GM12878 (cell line): ENCODE data around the gene DAB2. TPM values are rescaled to one million over a fixed set of nuclear protein-coding genes. Genes with fewer than 3 reads are reported as not detected.

ENCODE experiments used
- ATAC-seq: fragments of 200-7000 bp; cut with Tn5 transposase; 3 replicates; pipeline ENCODE4 v1.9.1; 2020; ENCODE audit warnings: mild to moderate bottlenecking, moderate library complexity
- BruUV-seq: library from RNA; stranded (reverse); fragments of 400-500 nt; replicated peaks from 2 replicates; lab custom pipeline; 2021; lab: Mats Ljungman, UMichigan
- CTCF ChIA-PET: fragments of 300-600 bp; sonication (Branson Sonifier 250); formaldehyde crosslinking; extraction: SDS; loops from one replicate; lab custom pipeline; 2021; ENCODE audit warnings: inconsistent platforms; lab: Yijun Ruan, JAX
- POLR2A ChIA-PET: fragments of 350-600 bp; formaldehyde crosslinking; extraction: SDS; loops from one replicate; lab custom pipeline; 2021; ENCODE audit warnings: inconsistent platforms; lab: Charles Lee
- RAD21 ChIA-PET: fragments of 300-600 bp; sonication (Branson Sonifier 250); formaldehyde crosslinking; loops from one replicate; lab custom pipeline; 2023; ENCODE audit warnings: antibody characterized with exemption; ENCODE audit not compliant: unreplicated experiment; lab: Charles Lee
- SMC1A ChIA-PET: fragments of 300-600 bp; sonication (Branson Sonifier 250); formaldehyde crosslinking; loops from one replicate; lab custom pipeline; 2023; ENCODE audit not compliant: unreplicated experiment, uncharacterized antibody; lab: Charles Lee
- DNase-seq: peaks from one replicate; pipeline ENCODE4 v3.0.0-alpha.2; 2011; ENCODE audit warnings: low read depth, low spot score
- FAIRE-seq: peaks from 3 replicates; lab custom pipeline; 2011; peaks lifted over from hg19 to GRCh38; lab: Jason Lieb, UNC
- H2AFZ ChIP-seq: 2 replicates; pipeline ENCODE4 v1.6.0; 2011; ENCODE audit warnings: low read depth, low read length, control low read depth; ENCODE audit not compliant: control insufficient read depth
- H3K27ac ChIP-seq: 2 replicates; pipeline ENCODE4 v1.5.1; 2011; ENCODE audit warnings: control low read depth; ENCODE audit not compliant: control insufficient read depth, insufficient read depth
- H3K27me3 ChIP-seq, 2 experiments: replicated peaks in 1 of 2; 2 replicates each; pipeline versions ENCODE4 v1.6.0 to v1.6.1; 2011; ENCODE audit warnings: low read length in 1 of 2; ENCODE audit not compliant: control insufficient read depth in 2 of 2, insufficient read depth in 2 of 2
- H3K36me3 ChIP-seq, 2 experiments: 2 replicates each; pipeline ENCODE4 v1.5.1; 2011; ENCODE audit warnings: low read length in 1 of 2; ENCODE audit not compliant: control insufficient read depth in 2 of 2, insufficient read depth in 2 of 2
- H3K4me1 ChIP-seq: 2 replicates; pipeline ENCODE4 v1.6.1; 2011; ENCODE audit warnings: mild to moderate bottlenecking, low read length, moderate library complexity, mixed read lengths; ENCODE audit not compliant: control insufficient read depth, insufficient read depth
- H3K4me2 ChIP-seq: 2 replicates; pipeline ENCODE4 v1.6.0; 2011; ENCODE audit warnings: control low read depth; ENCODE audit not compliant: control insufficient read depth, insufficient read depth
- H3K4me3 ChIP-seq: fragments of 200-600 bp; sonication (generic); 2 replicates; pipeline ENCODE4 v1.5.1; 2016
- H3K79me2 ChIP-seq: 2 replicates; pipeline ENCODE4 v1.6.0; 2011; ENCODE audit warnings: low read length; ENCODE audit not compliant: control insufficient read depth, insufficient read depth
- H3K9ac ChIP-seq: 2 replicates; pipeline ENCODE4 v1.8.0; 2011; ENCODE audit warnings: low read length, control low read depth, mixed read lengths; ENCODE audit not compliant: control insufficient read depth, insufficient read depth
- H3K9me3 ChIP-seq: replicated peaks from 3 replicates; pipeline ENCODE4 v1.5.1; 2011; ENCODE audit warnings: mild to moderate bottlenecking, low read length; ENCODE audit not compliant: control insufficient read depth, insufficient read depth
- H4K20me1 ChIP-seq: 2 replicates; pipeline ENCODE4 v1.6.0; 2011; ENCODE audit not compliant: control insufficient read depth, insufficient read depth
- CBX3 ChIP-seq: fragments of 200-600 bp; sonication (generic); IDR thresholded peaks from 2 replicates; pipeline ENCODE4 v1.6.1; 2016; ENCODE audit warnings: low read depth, borderline replicate concordance
- CBX5 ChIP-seq: sonication (generic); IDR thresholded peaks from 2 replicates; pipeline ENCODE4 v1.6.1; 2016; ENCODE audit warnings: low read depth, moderate library complexity, mild to moderate bottlenecking, inconsistent platforms
- EGR1 ChIP-seq, 2 experiments: IDR thresholded peaks; 1 replicate in 1 of 2; 2 replicates in 1 of 2; pipeline ENCODE4 v1.6.1; 2011 to 2012; ENCODE audit warnings: low read depth in 2 of 2, low read length in 2 of 2, borderline replicate concordance in 1 of 2, mild to moderate bottlenecking in 1 of 2, moderate library complexity in 1 of 2
- GABPA ChIP-seq: IDR thresholded peaks from 2 replicates; pipeline ENCODE4 v1.6.1; 2014; ENCODE audit warnings: antibody characterized with exemption, low read depth, mild to moderate bottlenecking, inconsistent platforms
- HCFC1 ChIP-seq: fragments of 150-350 bp; IDR thresholded peaks from 2 replicates; pipeline ENCODE4 v1.6.1; 2014; ENCODE audit warnings: low read length
- JUNB ChIP-seq: IDR thresholded peaks from 2 replicates; pipeline ENCODE4 v1.6.1; 2016; ENCODE audit warnings: antibody characterized with exemption, mild to moderate bottlenecking
- MEF2A ChIP-seq: IDR thresholded peaks from 2 replicates; pipeline ENCODE4 v1.6.1; 2011; ENCODE audit warnings: low read depth, mild to moderate bottlenecking, low read length, moderate library complexity; ENCODE audit not compliant: insufficient read depth
- NBN ChIP-seq: fragments of 450-650 bp; IDR thresholded peaks from 2 replicates; pipeline ENCODE4 v1.6.1; 2016
- NFIC ChIP-seq: IDR thresholded peaks from 2 replicates; pipeline ENCODE4 v1.6.1; 2012; ENCODE audit warnings: low read depth, mild to moderate bottlenecking, inconsistent platforms, low read length, moderate library complexity
- POLR2AphosphoS5 ChIP-seq: IDR thresholded peaks from 2 replicates; pipeline ENCODE4 v1.6.1; 2011; ENCODE audit warnings: mild to moderate bottlenecking, low read length, inconsistent platforms
- SUZ12 ChIP-seq: fragments of 200-600 bp; sonication (generic); IDR thresholded peaks from one replicate; pipeline ENCODE4 v1.6.1; 2018; ENCODE audit warnings: antibody characterized with exemption, mild to moderate bottlenecking; ENCODE audit not compliant: unreplicated experiment
- YBX1 ChIP-seq: fragments of 450-650 bp; IDR thresholded peaks from 2 replicates; pipeline ENCODE4 v1.6.1; 2016; ENCODE audit warnings: antibody characterized with exemption
- ZNF622 ChIP-seq: fragments of 450-650 bp; IDR thresholded peaks from 2 replicates; pipeline ENCODE4 v1.6.1; 2017; ENCODE audit warnings: mild to moderate bottlenecking, inconsistent platforms
- ZSCAN29 ChIP-seq: fragments of 450-650 bp; IDR thresholded peaks from 2 replicates; pipeline ENCODE4 v1.6.1; 2017; ENCODE audit warnings: mild to moderate bottlenecking, moderate library complexity
- WGBS: methylation state at CpG from one replicate; pipeline ENCODE4 v1.1.6; 2016; ENCODE audit warnings: low lambda C conversion rate; ENCODE audit not compliant: insufficient replicate concordance, insufficient coverage; ENCODE audit errors: missing lambda C conversion rate; 5-methylcytosine and 5-hydroxymethylcytosine counted together
- in situ Hi-C: fragments of 300-500 bp; cut with MboI; formaldehyde crosslinking; loops from 9 replicates; pipeline ENCODE4 v1.14.3; 2018; ENCODE audit warnings: mixed read lengths
- intact Hi-C: fragments of 100-400 bp; cut with micrococcal nuclease; formaldehyde crosslinking; loops from one replicate; pipeline ENCODE4 v1.14.2; 2022; ENCODE audit not compliant: unreplicated experiment
- polyA plus RNA-seq, 11 experiments: library from polyadenylated mRNA; depleted of rRNA in 4 of 11; unstranded in 6 of 11; stranded (reverse) in 5 of 11; fragments of >200 nt; fragmentation: Nextera tagmentation in 4 of 11; fragmentation: Illumina TruSeq in 1 of 11; extraction: Ambion mirVana in 4 of 11; extraction: Trizol in 1 of 11; gene quantifications; 1 replicate in 1 of 11; 2 replicates in 10 of 11; pipeline versions ENCODE4 v1.2.1 to v1.2.3, GENCODE V29; 2011 to 2016; ENCODE audit warnings: inconsistent platforms in 2 of 11, missing spikeins in 2 of 11, low read depth in 1 of 11
- total RNA-seq, 4 experiments: library from RNA; depleted of rRNA in 3 of 4; stranded (reverse); fragments of >200 nt in 3 of 4; fragmentation: Illumina TruSeq in 1 of 4; extraction: Trizol in 1 of 4; gene quantifications; 2 replicates each; pipeline versions ENCODE4 v1.2.1 to v1.2.3, GENCODE V29; 2013 to 2021
- TF ChIP-seq, protein P1 (sequence below): IDR thresholded peaks from 2 replicates; pipeline ENCODE4 v1.6.1; 2011; ENCODE audit warnings: low read depth, mild to moderate bottlenecking, low read length, moderate library complexity, borderline replicate concordance; ENCODE audit errors: extremely low read depth
- TF ChIP-seq, protein P2 (sequence below): fragments of 450-650 bp; IDR thresholded peaks from 2 replicates; pipeline ENCODE4 v1.6.1; 2017; ENCODE audit warnings: borderline replicate concordance
- TF ChIP-seq, protein P3 (sequence below): fragments of 450-650 bp; IDR thresholded peaks from 2 replicates; pipeline ENCODE4 v1.6.1; 2016; ENCODE audit warnings: mild to moderate bottlenecking, moderate library complexity, borderline replicate concordance

The DAB2 gene
- total and polyA plus RNA-seq, 10 of the 15 experiments (the other 5 are each of a cell fraction or from before 2014, with no cell fraction given) = 0.05 to 0.23 (median 0.11) TPM; not detected in 7

DNA sequence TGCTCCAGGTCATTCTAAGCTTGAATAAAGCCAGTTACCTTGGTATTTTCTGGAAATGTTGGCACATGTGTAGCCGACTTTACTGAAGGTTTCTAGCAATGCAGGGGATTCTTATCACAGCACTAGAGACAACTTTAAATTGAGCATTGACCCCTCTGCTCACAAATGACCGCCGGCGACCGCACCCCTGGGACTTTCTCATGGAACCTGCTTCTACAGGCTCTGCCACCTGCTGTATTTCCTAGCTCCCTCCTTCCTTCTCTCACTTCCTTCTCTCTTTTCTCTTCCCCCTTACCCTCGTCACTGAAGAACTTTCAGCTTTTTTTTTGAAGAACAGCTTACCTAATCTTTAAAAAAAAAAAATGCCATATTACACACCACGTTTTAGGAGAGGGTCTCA is 30.9 kb upstream of the DAB2 start:
- Histone ChIP-seq H2AFZ (no peak overlapping the region), H3K79me2 (no peaks in the 10 kb centered on the region), H3K4me2 (no peak overlapping the region), H3K4me1 (no peaks in the 10 kb centered on the region), H3K27me3 (no peaks in the 10 kb centered on the region), H4K20me1 (no peaks in the 10 kb centered on the region), H3K36me3 (no peaks in the 10 kb centered on the region), H3K27ac (no peak overlapping the region), H3K9ac (no peak overlapping the region), H3K9me3 (no peaks in the 10 kb centered on the region), H3K4me3 (no peak overlapping the region)
- DNase-seq (no peak), ATAC-seq (no peak), FAIRE-seq (no peak)
- POLR2A ChIA-PET = interaction anchor here (0.6 to 0.7 kb wide), 2 partner anchors 197 to 240 kb away, joined by 3 read pairs; no protein-coding TSS in a partner anchor
- RAD21 ChIA-PET = no interaction called here
- WGBS = 0% methylated on average over 7 of the region's 7 CpGs
- in situ Hi-C loops (no loop called here), intact Hi-C loops (no loop called here)
- CTCF ChIA-PET = interaction anchor here (0.6 to 1.0 kb wide), 3 partner anchors 79 to 255 kb away, joined by 3 read pairs; no protein-coding TSS in a partner anchor
- SMC1A ChIA-PET = interaction anchor here (1.1 to 1.3 kb wide), 3 partner anchors 10 to 90 kb away, joined by 3 to 4 read pairs (median 3); no protein-coding TSS in a partner anchor
- BruUV-seq = no TSS peak
- TF ChIP-seq, protein P1, sequence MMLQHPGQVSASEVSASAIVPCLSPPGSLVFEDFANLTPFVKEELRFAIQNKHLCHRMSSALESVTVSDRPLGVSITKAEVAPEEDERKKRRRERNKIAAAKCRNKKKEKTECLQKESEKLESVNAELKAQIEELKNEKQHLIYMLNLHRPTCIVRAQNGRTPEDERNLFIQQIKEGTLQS = no peak
- no peak for TF ChIP-seq HCFC1
- TF ChIP-seq, protein P2, sequence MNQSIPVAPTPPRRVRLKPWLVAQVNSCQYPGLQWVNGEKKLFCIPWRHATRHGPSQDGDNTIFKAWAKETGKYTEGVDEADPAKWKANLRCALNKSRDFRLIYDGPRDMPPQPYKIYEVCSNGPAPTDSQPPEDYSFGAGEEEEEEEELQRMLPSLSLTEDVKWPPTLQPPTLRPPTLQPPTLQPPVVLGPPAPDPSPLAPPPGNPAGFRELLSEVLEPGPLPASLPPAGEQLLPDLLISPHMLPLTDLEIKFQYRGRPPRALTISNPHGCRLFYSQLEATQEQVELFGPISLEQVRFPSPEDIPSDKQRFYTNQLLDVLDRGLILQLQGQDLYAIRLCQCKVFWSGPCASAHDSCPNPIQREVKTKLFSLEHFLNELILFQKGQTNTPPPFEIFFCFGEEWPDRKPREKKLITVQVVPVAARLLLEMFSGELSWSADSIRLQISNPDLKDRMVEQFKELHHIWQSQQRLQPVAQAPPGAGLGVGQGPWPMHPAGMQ = no peak
- TF ChIP-seq EGR1 (IDR thresholded peaks at IDR 0.05; ENCODE audit: borderline replicate concordance in 1 of 2, low read depth in 2 of 2, low read length in 2 of 2) = no peak
- TF ChIP-seq, protein P3, sequence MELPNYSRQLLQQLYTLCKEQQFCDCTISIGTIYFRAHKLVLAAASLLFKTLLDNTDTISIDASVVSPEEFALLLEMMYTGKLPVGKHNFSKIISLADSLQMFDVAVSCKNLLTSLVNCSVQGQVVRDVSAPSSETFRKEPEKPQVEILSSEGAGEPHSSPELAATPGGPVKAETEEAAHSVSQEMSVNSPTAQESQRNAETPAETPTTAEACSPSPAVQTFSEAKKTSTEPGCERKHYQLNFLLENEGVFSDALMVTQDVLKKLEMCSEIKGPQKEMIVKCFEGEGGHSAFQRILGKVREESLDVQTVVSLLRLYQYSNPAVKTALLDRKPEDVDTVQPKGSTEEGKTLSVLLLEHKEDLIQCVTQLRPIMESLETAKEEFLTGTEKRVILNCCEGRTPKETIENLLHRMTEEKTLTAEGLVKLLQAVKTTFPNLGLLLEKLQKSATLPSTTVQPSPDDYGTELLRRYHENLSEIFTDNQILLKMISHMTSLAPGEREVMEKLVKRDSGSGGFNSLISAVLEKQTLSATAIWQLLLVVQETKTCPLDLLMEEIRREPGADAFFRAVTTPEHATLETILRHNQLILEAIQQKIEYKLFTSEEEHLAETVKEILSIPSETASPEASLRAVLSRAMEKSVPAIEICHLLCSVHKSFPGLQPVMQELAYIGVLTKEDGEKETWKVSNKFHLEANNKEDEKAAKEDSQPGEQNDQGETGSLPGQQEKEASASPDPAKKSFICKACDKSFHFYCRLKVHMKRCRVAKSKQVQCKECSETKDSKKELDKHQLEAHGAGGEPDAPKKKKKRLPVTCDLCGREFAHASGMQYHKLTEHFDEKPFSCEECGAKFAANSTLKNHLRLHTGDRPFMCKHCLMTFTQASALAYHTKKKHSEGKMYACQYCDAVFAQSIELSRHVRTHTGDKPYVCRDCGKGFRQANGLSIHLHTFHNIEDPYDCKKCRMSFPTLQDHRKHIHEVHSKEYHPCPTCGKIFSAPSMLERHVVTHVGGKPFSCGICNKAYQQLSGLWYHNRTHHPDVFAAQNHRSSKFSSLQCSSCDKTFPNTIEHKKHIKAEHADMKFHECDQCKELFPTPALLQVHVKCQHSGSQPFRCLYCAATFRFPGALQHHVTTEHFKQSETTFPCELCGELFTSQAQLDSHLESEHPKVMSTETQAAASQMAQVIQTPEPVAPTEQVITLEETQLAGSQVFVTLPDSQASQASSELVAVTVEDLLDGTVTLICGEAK = no peak
- TF ChIP-seq NBN = no peak
- no peak for TF ChIP-seq NFIC
- no peak for TF ChIP-seq GABPA
- no peak for TF ChIP-seq CBX3
- no peak for TF ChIP-seq YBX1
- TF ChIP-seq ZSCAN29 = no peak
- no peak for TF ChIP-seq ZNF622
- TF ChIP-seq JUNB = no peak
- TF ChIP-seq MEF2A = no peak
- no peak for TF ChIP-seq SUZ12
- TF ChIP-seq CBX5 = no peak
- no peak for TF ChIP-seq POLR2AphosphoS5
